Stimulated activated CD8-positive, alpha-beta memory T cell treated with anti-CD3 and anti-CD28 coated beads, Interleukin-7, amount 100 ng/mL, for 4 hours (primary cell): ENCODE data around the gene CCDC141.

Experiments
- DNase-seq, 2 donors: peaks; one replicate each; pipeline ENCODE4 v3.0.0-alpha.2; 2020; ENCODE audit warnings: low read depth in 2 of 2

CCDC141 gene

DNA sequence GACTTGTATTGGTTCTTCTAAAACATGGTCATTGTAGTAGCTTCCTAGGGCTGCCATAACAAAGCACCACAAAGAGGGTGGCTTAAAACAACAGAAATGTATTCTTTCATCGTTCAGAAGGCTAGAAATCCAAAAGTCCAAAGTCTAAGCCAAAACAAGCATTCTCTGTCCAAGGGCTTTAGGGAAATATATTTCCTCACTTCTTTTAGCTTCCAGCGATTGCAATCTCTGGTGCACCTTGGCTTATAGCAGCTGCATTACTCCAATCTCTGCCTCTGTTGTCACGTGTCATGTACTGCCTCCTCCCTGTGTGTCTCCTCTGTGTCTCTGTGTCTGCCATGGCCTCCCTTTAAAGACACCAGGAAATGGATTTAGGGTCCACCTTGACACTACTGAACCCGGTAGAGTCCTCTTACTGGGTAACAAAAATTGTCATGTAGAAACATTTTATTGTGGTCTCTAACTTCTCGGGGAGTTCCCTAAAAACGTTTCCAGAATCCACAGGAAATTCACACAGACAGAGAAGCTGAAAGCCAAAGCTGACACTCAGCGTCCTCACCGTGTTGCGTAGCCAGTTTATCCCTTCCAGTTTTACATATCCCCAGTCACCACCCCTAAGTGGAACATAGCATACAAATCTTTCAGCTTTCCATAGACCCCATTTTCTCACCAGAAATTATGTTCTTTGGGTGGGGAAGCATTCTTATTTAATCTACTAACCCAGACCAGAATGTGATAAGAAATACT lies 222.0 kb downstream of the CCDC141 start:
- DNase-seq = no peak

GRCh38 chr2:178827111-178827510 lies 222.8 kb downstream of the CCDC141 start:
- no peak for DNase-seq

GRCh38 chr2:178825183-178825582 lies 224.8 kb downstream of the CCDC141 start:
- no peak for DNase-seq

DNA sequence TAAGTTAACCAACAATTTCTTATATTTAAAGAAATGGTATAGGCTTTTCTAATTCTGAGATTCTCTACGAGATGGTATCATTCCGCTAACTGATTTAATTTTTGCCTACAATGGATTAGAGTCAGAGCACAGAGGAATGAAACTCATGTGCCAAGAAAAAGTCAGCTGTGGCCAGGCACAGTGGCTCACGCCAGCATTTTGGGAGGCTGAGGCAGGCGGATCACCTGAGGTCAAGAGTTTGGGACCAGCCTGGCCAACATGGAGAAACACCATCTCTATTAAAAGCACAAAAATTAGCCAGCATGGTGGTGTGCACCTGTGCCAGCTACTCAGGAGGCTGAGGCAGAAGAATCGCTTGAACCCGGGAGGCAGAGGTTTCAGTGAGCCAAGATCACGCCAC lies 225.8 kb downstream of the CCDC141 start:
- DNase-seq = no peak

DNA sequence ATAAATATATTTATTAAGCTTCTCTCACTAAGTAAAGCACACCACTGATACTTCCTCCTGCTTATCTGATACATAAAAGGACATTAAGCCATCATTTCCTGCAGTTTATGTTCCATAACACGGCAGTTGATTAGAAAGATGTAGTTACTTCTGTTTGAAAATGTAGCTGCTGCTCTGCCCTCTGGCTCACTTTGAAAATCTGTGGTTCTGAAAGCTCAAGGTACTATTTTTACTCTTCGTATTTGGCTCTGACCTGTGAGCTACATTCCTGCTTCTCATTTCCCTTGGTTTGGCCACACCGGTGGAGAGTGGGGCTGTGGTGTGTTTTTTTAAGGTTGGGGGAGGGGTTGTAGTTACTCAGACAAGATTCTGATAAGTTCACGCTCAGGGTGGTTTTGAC lies 229.9 kb downstream of the CCDC141 start:
- no peak for DNase-seq

DNA sequence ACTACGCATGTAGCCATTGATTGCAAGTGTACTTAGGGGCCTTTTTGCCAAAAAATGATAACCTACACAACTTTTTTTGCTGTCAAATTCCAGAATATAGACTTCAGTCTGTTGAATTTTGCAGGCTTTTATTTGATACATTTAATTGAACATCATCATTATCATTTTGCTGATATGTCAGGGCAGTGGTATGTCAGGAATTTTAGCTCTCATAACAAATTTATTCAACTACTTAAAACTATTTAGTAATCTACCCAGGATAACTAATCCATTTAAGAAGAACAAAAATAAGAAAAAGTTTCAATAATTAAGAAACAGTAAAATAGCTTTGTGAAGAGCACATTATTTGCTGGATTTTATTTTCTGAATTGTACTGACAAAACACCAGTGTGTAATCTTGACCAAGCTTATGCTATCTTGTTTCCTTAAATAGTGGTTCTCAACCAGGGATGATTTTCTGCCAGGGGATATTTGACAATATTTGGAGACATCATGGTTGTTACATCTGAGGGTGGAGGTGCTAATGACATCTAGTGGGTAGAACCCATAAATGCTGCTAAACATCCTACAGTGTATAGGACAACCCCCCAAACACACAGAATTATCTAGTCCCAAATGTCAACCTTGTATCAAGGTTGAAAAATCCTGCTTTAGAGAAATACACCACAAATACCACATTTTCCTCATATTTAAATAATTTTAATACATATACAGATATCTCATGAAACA lies 230.6 kb downstream of the CCDC141 start:
- DNase-seq = no peak

DNA sequence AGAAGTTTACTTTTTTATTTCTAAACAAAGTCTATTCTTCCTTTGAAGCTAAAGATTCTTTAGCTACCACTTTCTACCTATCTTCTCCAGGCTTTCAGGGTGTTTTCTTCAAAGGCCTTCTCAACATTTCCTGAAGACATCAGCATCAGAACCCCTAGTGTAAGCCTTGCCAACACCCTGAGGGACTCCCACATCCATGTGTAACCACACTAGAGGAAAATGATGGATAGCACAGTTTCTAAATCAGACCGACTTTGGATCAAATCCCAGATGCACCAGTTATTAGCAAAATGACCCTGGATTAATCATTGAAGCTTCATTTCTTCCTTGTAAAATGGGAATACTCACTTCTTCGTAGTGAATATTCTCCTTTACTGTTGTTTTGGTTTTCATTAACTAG lies 238.0 kb downstream of the CCDC141 start:
- no peak for DNase-seq

GRCh38 chr2:178811045-178811444 lies 238.9 kb downstream of the CCDC141 start:
- DNase-seq = no peak

DNA sequence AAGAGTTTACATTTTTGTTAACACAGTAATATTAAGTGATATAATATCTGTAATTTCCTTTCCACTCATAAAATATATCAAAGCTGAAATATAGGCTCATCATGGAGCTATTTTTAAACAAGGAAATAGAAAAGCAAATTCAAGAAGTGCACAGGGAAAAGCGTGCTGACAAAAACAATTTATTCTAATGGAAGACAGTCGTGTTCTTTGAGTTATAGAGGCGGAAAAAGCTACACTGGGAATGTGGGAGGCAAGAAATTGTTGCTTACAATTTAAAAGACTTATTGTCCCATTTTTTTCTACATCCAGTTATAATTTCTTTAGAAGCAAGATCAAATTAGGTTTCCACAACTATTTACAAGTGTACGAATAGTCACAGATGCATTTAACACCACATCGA lies 239.5 kb downstream of the CCDC141 start:
- no peak for DNase-seq

DNA sequence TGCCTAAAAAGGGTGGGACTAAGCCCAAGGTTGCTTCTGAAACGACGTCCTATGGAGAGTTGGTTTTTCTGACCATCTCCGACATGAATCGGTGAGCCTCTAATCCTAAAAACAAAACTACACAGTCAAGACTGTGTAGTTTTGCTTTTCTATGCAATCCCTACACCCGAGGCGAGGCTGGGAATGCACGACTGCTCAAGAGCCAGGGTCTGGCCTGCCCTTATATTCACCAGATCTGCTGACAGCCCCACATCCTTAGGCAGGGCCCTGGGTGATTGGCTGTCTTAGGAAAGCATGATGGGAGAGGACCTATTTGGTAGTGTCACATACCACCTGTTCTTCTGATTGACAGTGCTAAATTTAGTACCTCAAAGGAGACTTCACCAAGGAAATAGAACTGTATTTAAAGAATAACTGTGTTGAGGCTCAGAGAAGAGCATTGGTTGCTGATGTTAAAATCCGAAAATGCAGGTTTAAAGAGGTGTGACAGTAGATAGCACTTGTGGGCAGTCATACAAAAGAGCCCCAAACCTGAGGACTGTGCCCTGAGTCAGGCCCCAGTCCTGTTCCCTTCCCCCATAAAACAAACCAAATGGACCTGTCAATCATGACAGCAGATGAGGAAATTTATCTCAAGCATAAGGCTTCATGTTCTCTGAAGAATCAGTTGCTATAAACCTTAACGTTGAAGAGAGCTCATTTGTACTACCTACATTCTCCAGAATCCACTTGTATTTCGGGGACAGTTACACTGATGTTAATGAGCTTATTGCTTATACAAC lies 242.5 kb downstream of the CCDC141 start, which contains the start of gene TTN:
TSS of gene TTN (minus strand) at position 197 of the 782 bp plus-strand sequence. CDS start 2,781 bp downstream, outside the sequence.
- no peak for DNase-seq

DNA sequence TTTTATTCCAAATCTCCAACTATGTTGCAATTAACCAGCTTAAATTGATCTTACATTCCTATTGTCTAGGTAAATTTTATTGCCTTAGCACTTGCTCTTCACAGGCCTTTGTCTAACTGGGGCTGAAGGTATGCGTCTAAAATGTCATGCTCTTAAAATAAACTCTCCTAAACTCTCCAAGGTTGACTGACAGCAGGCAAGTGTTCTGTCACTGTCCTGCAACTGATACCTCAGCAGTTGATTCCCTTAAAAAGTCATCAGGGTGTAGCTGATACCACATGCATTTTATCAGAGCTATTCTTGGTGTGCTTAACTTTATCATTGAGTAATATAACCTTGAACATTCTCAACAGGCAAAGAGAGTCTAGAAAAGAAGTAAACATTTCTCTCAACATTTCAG lies 243.4 kb downstream of the CCDC141 start:
- no peak for DNase-seq

- DNase-seq = no peak
These were observed 244.5 kb downstream of the CCDC141 start for GRCh38 chr2:178805457-178805856.

DNA sequence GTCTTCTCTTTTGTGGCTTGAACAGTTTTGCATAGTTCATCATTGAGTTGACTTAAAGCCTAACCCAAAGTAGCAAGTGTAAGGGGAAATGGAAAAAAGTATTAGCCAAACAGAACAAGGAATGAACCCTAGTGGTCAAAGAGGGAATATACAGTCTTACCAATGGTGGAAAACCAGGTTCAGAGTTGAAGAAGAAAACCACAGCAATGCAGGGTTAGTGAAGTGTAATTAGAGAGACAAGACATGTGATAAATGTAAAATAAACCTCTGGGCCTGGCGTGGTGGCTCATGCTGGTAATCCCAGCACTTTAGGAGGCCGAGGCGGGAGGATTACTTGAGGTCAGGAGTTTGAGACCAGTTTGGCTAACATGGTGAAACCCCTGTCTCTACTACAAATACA lies 245.1 kb downstream of the CCDC141 start:
- DNase-seq = no peak

- DNase-seq = no peak
These were observed 249.4 kb downstream of the CCDC141 start for GRCh38 chr2:178800510-178800909.

GRCh38 chr2:178799305-178799704 lies 250.6 kb downstream of the CCDC141 start:
- no peak for DNase-seq

DNA sequence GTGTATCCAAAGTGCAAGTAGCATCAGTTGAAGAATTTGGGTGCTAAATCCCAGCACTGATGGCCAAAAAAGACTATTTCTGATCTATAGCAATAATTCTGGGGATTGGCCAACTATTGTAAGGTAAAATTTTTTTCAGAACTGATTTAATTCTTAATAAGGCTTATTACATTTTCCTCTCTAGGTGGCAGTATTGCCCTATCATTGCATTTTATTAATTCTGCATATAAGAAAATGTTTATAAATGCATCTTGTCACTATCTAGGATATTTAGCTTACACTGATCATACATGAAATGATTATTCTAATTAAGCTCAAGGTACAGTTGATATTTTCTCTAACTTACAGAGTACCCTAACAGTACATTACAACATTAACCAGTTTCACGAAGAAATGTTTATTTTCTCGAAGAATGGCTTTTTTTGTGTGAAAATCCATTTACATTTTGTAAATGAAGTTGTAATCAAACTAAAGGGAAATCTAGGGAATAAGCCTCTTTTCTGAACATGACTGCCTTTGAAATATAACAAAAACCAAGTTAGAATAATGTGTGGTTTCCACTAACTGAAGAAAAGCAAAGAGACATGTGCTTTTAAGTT lies 253.8 kb downstream of the CCDC141 start:
- DNase-seq = no peak

GRCh38 chr2:178787934-178788333 lies 262.0 kb downstream of the CCDC141 start:
- DNase-seq = no peak

- no peak for DNase-seq
These were observed 262.8 kb downstream of the CCDC141 start for GRCh38 chr2:178787155-178787554.

- no peak for DNase-seq
These were observed 266.0 kb downstream of the CCDC141 start for GRCh38 chr2:178783889-178784288.

DNA sequence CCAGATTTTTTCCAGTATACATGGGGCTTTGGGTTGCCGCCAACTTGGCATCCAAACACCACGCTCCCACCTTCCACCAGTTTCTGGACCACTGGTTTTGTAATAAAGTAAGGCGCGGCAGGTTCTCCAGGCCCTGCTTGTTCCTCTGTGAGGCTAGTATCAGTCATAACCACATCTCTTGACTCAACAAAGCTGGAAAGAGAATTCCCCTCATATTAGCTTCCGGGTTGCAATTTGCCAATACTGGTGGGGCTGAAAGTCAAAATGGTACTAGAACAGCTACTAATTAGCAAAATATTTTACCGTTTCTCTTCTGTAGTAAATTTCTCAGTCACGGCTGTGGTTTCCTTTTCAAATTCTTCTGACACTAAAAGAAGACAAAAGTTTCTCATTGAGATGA lies 267.7 kb downstream of the CCDC141 start:
- DNase-seq = no peak
